Progenitor cell of endocrine pancreas (in vitro differentiated cells): ENCODE results near the gene MMP7. TPM values are rescaled to one million over a fixed set of nuclear protein-coding genes. Genes with fewer than 3 reads are reported as not detected.

Source experiments
- DNase-seq: peaks from one replicate; pipeline ENCODE4 v3.0.0; 2021; ENCODE audit warnings: low spot score; ENCODE audit not compliant: unreplicated experiment
- H3K27ac Mint-ChIP-seq: 2 replicates; pipeline ENCODE4 v1.8.0; 2021; ENCODE audit warnings: mild to moderate bottlenecking, moderate library complexity, mixed read lengths
- H3K27me3 Mint-ChIP-seq: 2 replicates; pipeline ENCODE4 v1.8.0; 2021; ENCODE audit warnings: mixed read lengths
- H3K36me3 Mint-ChIP-seq: 2 replicates; pipeline ENCODE4 v1.8.0; 2022; ENCODE audit warnings: mixed read lengths; ENCODE audit not compliant: insufficient read depth
- H3K4me1 Mint-ChIP-seq: 2 replicates; pipeline ENCODE4 v1.8.0; 2021; ENCODE audit warnings: low read depth, mixed read lengths
- H3K4me3 Mint-ChIP-seq: 2 replicates; pipeline ENCODE4 v1.8.0; 2021; ENCODE audit warnings: low read depth, mild to moderate bottlenecking, moderate library complexity, mixed read lengths
- H3K9me3 Mint-ChIP-seq: 2 replicates; pipeline ENCODE4 v1.8.0; 2021; ENCODE audit warnings: low read depth, mixed read lengths
- total RNA-seq: library from RNA; stranded (reverse); gene quantifications from 2 replicates; pipeline ENCODE4 v1.2.1, GENCODE V29; 2021
- TF ChIP-seq, protein P1 (sequence below): fragments of 200-600 bp; sonication (generic); IDR thresholded peaks from one replicate; pipeline ENCODE4 v1.5.0; 2021; ENCODE audit warnings: antibody characterized with exemption, mild to moderate bottlenecking; ENCODE audit not compliant: unreplicated experiment

Gene MMP7
- total RNA-seq, 1 donor from 2014 or later, result not detected

DNA sequence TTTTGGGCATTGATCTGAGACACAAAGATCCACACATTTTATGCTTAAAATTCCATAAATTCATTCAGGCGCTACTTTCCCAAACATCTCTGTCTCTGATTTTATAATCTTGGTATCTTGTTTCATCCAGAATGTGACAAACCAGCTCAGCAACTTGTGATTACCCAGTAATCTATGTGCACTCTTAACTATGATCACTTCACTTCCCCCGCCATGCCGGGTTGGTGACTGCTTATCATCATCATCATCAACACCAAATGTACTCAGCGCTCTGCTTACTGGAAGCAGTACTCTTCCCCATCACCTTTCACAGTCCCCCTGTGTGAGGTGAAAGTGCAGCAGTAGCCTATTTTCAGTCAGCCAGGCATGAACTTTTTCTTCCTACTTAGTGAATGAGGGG, 15.2 kb upstream of the MMP7 start:
- H3K4me1 Mint-ChIP-seq, result no peaks in the 10 kb centered on the region

DNA sequence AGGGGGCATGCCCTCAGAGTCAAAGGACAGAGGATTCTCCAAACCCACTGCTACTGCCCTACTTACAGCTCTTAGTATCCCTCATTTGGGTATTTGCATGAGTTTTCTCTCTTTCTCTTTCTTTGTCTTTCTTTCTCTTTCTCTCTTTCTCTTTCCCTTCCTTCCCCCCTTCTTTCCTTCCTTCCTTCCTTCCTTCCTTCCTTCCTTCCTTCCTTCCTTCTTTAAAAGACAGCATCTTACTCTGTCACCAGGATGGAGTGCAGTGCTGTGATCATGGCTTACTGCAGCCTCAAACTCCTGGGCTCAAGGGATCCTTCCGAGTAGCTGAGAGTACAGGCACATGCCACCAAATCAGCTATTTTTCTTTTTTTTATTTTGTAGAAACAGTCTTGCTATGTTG, 14.0 kb upstream of the MMP7 start:
- no peak for DNase-seq
- Mint-ChIP-seq H3K36me3 (no peaks in the 10 kb centered on the region), H3K27ac (no peak overlapping the region), H3K9me3 (peaks cover 3% of the 10 kb centered on the region), H3K4me1 (no peaks in the 10 kb centered on the region), H3K27me3 (no peaks in the 10 kb centered on the region), H3K4me3 (no peak overlapping the region)
- TF ChIP-seq, protein P1, sequence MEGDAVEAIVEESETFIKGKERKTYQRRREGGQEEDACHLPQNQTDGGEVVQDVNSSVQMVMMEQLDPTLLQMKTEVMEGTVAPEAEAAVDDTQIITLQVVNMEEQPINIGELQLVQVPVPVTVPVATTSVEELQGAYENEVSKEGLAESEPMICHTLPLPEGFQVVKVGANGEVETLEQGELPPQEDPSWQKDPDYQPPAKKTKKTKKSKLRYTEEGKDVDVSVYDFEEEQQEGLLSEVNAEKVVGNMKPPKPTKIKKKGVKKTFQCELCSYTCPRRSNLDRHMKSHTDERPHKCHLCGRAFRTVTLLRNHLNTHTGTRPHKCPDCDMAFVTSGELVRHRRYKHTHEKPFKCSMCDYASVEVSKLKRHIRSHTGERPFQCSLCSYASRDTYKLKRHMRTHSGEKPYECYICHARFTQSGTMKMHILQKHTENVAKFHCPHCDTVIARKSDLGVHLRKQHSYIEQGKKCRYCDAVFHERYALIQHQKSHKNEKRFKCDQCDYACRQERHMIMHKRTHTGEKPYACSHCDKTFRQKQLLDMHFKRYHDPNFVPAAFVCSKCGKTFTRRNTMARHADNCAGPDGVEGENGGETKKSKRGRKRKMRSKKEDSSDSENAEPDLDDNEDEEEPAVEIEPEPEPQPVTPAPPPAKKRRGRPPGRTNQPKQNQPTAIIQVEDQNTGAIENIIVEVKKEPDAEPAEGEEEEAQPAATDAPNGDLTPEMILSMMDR, result no peak

More for the DNA sequence above, 15.2 kb upstream of the MMP7 start:
- Mint-ChIP-seq H3K36me3 (no peaks in the 10 kb centered on the region), H3K4me3 (no peak overlapping the region), H3K27ac (no peak overlapping the region), H3K9me3 (no peaks in the 10 kb centered on the region), H3K27me3 (no peaks in the 10 kb centered on the region)
- DNase-seq, result no peak
- TF ChIP-seq, protein P1, result no peak

DNA sequence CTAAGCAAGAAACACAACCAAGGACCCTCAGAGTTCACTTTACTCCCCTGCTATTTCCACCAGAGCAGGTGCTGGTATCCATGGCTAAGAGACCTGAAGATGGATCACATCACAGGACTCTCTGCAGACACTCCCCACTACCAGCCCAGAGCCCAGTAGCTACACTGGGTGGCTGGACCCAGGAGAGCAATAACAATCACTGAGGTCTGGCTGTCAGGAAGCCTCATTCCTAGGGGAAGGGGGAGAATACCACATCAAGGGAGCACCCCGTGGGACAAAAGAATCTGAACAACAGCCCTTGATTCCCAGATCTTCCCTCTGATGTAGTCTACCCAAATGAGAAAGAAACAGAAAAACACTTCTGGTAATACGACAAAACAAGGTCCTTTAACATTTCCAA, 9.0 kb upstream of the MMP7 start:
- H3K9me3 Mint-ChIP-seq, result peaks cover 3% of the 10 kb centered on the region
- H3K27me3 Mint-ChIP-seq, result no peaks in the 10 kb centered on the region
- H3K27ac Mint-ChIP-seq, result no peak overlapping the region
- no peaks in the 10 kb centered on the region for H3K36me3 Mint-ChIP-seq
- no peaks in the 10 kb centered on the region for H3K4me1 Mint-ChIP-seq
- H3K4me3 Mint-ChIP-seq, result no peak overlapping the region
- TF ChIP-seq, protein P1, result no peak
- DNase-seq, result no peak

DNA sequence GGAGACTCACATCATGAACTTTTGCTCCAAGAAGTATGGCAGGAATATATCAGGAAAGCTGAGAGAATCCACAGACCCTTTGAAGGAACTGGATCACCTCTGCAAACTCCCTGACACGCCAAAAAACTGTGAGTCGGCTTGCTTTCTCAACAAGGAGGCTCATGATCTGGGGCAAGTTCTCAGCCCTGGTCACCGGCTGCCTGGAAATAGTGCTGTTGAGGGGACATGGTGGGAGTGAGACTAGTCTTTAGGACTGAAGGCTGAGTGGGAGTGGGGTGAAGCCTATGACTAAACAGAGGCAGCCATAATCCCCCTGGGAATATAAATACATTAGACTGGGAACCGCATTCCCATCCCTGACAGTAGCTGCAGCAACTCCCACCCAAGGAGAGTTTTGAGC, 8.4 kb upstream of the MMP7 start:
- Mint-ChIP-seq H3K4me3 (no peak overlapping the region), H3K36me3 (no peaks in the 10 kb centered on the region), H3K9me3 (peaks cover 3% of the 10 kb centered on the region), H3K27me3 (no peaks in the 10 kb centered on the region), H3K27ac (no peak overlapping the region), H3K4me1 (no peaks in the 10 kb centered on the region)
- TF ChIP-seq, protein P1, result no peak
- no peak for DNase-seq

DNA sequence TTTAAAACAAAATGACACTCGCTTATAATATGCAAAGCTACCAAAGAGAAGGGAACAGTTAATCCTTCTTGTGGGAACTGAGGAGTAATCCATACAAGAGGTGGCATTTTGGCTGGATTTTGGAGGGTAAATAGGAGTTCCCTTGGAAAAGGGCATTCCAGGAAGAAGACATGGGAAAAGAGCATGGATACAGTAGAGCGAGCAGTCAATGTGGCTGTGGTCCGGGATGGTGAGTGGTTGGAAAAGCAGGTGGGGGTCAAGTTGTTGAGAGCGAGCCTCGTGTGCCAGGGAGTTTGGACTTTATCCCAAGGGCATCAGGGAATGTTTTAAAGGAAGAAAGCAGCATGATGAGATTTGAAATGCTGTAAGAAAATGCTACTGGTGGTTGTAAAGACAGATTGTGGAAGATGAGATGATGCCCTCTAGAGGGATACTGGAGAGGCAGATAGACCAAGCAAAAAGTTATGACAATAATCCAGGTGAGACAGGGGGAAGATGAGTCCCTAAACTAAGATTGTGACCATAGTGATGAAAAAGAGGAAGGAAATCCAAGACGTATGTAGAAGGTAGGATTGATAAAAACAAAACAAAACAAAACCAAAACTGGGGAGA, 3.8 kb upstream of the MMP7 start:
- no peak overlapping the region for H3K27ac Mint-ChIP-seq
- H3K36me3 Mint-ChIP-seq, result no peaks in the 10 kb centered on the region
- H3K4me1 Mint-ChIP-seq, result no peaks in the 10 kb centered on the region
- no peak overlapping the region for H3K4me3 Mint-ChIP-seq
- no peaks in the 10 kb centered on the region for H3K27me3 Mint-ChIP-seq
- TF ChIP-seq, protein P1, result no peak
- no peaks in the 10 kb centered on the region for H3K9me3 Mint-ChIP-seq
- no peak for DNase-seq
